Spleen (tissue), 11 donors: ENCODE measurements around the gene BTN2A1. TPM values are rescaled to one million over a fixed set of nuclear protein-coding genes. Genes with fewer than 3 reads are reported as not detected.

Experiments used
- DNase-seq: peaks from one replicate; pipeline ENCODE4 v3.0.0-alpha.2; 2020
- H3K27ac ChIP-seq, 8 donors: fragments of 200-600 bp; sonication (generic) in 7 of 8; 1 replicate in 4 of 8; 2 replicates in 4 of 8; pipeline versions ENCODE4 v1.5.0 to v1.8.0; 2016 to 2021; ENCODE audit warnings: inconsistent platforms in 4 of 8, mild to moderate bottlenecking in 4 of 8, moderate library complexity in 1 of 8
- H3K27me3 ChIP-seq, 7 donors: fragments of 200-600 bp; sonication (generic) in 6 of 7; replicated peaks in 1 of 7; 1 replicate in 4 of 7; 2 replicates in 3 of 7; pipeline versions ENCODE4 v1.5.0 to v1.8.0; 2016 to 2021; ENCODE audit warnings: inconsistent platforms in 3 of 7, mild to moderate bottlenecking in 1 of 7
- H3K36me3 ChIP-seq, 6 donors: fragments of 200-600 bp; sonication (generic) in 5 of 6; 1 replicate in 4 of 6; 2 replicates in 2 of 6; pipeline versions ENCODE4 v1.5.0 to v1.8.0; 2016 to 2021; ENCODE audit warnings: inconsistent platforms in 2 of 6
- H3K4me1 ChIP-seq, 6 donors: fragments of 200-600 bp; sonication (generic) in 5 of 6; 1 replicate in 3 of 6; 2 replicates in 3 of 6; pipeline versions ENCODE4 v1.5.0 to v1.8.0; 2016 to 2021; ENCODE audit warnings: inconsistent platforms in 3 of 6
- H3K4me3 ChIP-seq, 8 donors: fragments of 200-600 bp; sonication (generic) in 7 of 8; 1 replicate in 4 of 8; 2 replicates in 4 of 8; pipeline versions ENCODE4 v1.5.0 to v1.8.0; 2016 to 2021; ENCODE audit warnings: inconsistent platforms in 4 of 8, mild to moderate bottlenecking in 4 of 8, moderate library complexity in 2 of 8
- H3K9me3 ChIP-seq, 8 donors: fragments of 200-600 bp; sonication (generic) in 7 of 8; 1 replicate in 4 of 8; 2 replicates in 4 of 8; pipeline versions ENCODE4 v1.5.0 to v1.8.0; 2016 to 2021; ENCODE audit warnings: inconsistent platforms in 4 of 8
- CTCF ChIP-seq, 11 experiments: fragments of 200-600 bp in 7 of 11; fragments of 450-650 bp in 4 of 11; sonication (generic) in 4 of 11; IDR thresholded peaks in 8 of 11; conservative IDR thresholded peaks in 3 of 11; 1 replicate in 7 of 11; 2 replicates in 4 of 11; pipeline versions ENCODE4 v1.4.0 to v1.8.0; 2016 to 2021; ENCODE audit warnings: antibody characterized with exemption in 11 of 11, inconsistent platforms in 4 of 11, mild to moderate bottlenecking in 1 of 11
- POLR2A ChIP-seq, 3 donors: fragments of 450-650 bp; IDR thresholded peaks; one replicate each; pipeline ENCODE4 v1.5.1; 2017; ENCODE audit warnings: antibody characterized with exemption in 3 of 3, mild to moderate bottlenecking in 1 of 3
- POLR2AphosphoS5 ChIP-seq, 3 donors: sonication (generic); formaldehyde crosslinking; IDR thresholded peaks; one replicate each; pipeline ENCODE4 v1.5.1; 2017; ENCODE audit warnings: antibody characterized with exemption in 3 of 3
- WGBS, 5 donors: extraction: QIAGEN DNeasy Blood & Tissue Kit in 3 of 5; methylation state at CpG; one replicate each; pipeline versions ENCODE4 v1.1.5 to v1.1.7; 2013 to 2018; 5-methylcytosine and 5-hydroxymethylcytosine counted together
- intact Hi-C: fragments of 100-400 bp; cut with DNase I; formaldehyde crosslinking; loops from one replicate; pipeline ENCODE4 v1.15.0; 2023; ENCODE audit warnings: low total_unique reads
- polyA plus RNA-seq, 3 donors: library from polyadenylated mRNA; stranded (reverse); fragments of 200-250 nt; gene quantifications; one replicate each; pipeline ENCODE4 v1.2.1, GENCODE V29; 2013
- total RNA-seq, 7 donors: library from RNA; depleted of rRNA in 3 of 7; stranded (reverse); fragments of >200 nt in 3 of 7; fragmentation: NEBNext Ultra II Directional in 4 of 7; extraction: Animal tissue kit (Norgen Biotek cat#: 25700) in 4 of 7; gene quantifications; one replicate each; pipeline versions ENCODE4 v1.1.0 to v1.2.1, GENCODE V29; 2016 to 2021
- donor health status: healthy with polysubstance abuse.
- donor health status: DM: no; HTN: no; CAD: no; lungs with moderate emphysema.
- donor health status: DM: no; HTN: no; CAD: no.
- donor health status: Bipolar disorder and iron deficiency.
- donor health status: healthy.
- donor health status: DM: no; HTN: no; CAD: no.
- donor health status: DM: yes; HTN: yes; CAD: no.

Gene BTN2A1
- total and polyA plus RNA-seq, 10 donors = 17.0 to 50.8 (median 34.9) TPM

- no peak for TF ChIP-seq POLR2AphosphoS5 (IDR thresholded peaks at IDR 0.05)
- no peak for TF ChIP-seq CTCF (IDR thresholded peaks at IDR 0.05 in 8 of 11, conservative IDR thresholded peaks at IDR 0.05 in 3 of 11)
- no peak for TF ChIP-seq POLR2A (IDR thresholded peaks at IDR 0.05)
These were observed 19.8 kb upstream of the BTN2A1 start for GRCh38 chr6:26438000-26438399.

GRCh38 chr6:26439151-26440125 lies 18.3 kb upstream of the BTN2A1 start:
- DNase-seq = no peak
- 47 to 56% (median 52%) methylated on average over 7 of the region's 7 CpGs for WGBS, 5 donors
- peak overlapping the region; percentile 32 to 76 (median 54) for H3K4me3 ChIP-seq
- H3K4me1 ChIP-seq = peaks cover 21 to 40% (median 31%) of the 10 kb centered on the region in 6 donors
- H3K36me3 ChIP-seq = peaks cover 0 to 10% (median 0%) of the 10 kb centered on the region in 6 donors
- H3K27me3 ChIP-seq = no peaks in the 10 kb centered on the region
- H3K9me3 ChIP-seq = peaks cover 0 to 4% (median 1%) of the 10 kb centered on the region in 8 donors
- peak overlapping the region; percentile 85 to 95 (median 92) for H3K27ac ChIP-seq
- TF ChIP-seq POLR2A (IDR thresholded peaks at IDR 0.05) = no peak
- intact Hi-C loops = loop anchor here (10.0 kb wide), 1 partner anchor 95 kb away; the partner anchor contains the start of gene HMGN4

More at GRCh38 chr6:26438000-26438399, 19.8 kb upstream of the BTN2A1 start:
- no peak for DNase-seq
- Histone ChIP-seq H3K36me3 (peaks cover 0 to 10% (median 0%) of the 10 kb centered on the region in 6 donors), H3K4me1 (peaks cover 21 to 35% (median 27%) of the 10 kb centered on the region in 6 donors), H3K27ac (no peak overlapping the region), H3K4me3 (no peak overlapping the region), H3K9me3 (peaks cover 0 to 18% (median 15%) of the 10 kb centered on the region in 8 donors), H3K27me3 (no peaks in the 10 kb centered on the region)
- intact Hi-C loops = no loop called here
- 95 to 100% (median 100%) methylated on average over 1 of the region's 1 CpG for WGBS, 5 donors

- no peaks in the 10 kb centered on the region for H3K9me3 ChIP-seq
- 0 to 3% (median 1%) methylated on average over 2 of the region's 2 CpGs for WGBS, 5 donors
- H3K27ac ChIP-seq = peak overlapping the region; percentile 85 to 95 (median 92)
- no peak for DNase-seq
- TF ChIP-seq CTCF (IDR thresholded peaks at IDR 0.05 in 8 of 11, conservative IDR thresholded peaks at IDR 0.05 in 3 of 11) (no peak), POLR2AphosphoS5 (IDR thresholded peaks at IDR 0.05) (no peak), POLR2A (IDR thresholded peaks at IDR 0.05) (no peak)
- peak overlapping the region; percentile 32 to 76 (median 54) for H3K4me3 ChIP-seq
- H3K4me1 ChIP-seq = peaks cover 30 to 55% (median 47%) of the 10 kb centered on the region in 6 donors
- intact Hi-C loops = loop anchor here (10.0 kb wide), 1 partner anchor 94 kb away; the partner anchor contains the start of gene HMGN4
- peaks cover 0 to 26% (median 4%) of the 10 kb centered on the region in 6 donors for H3K36me3 ChIP-seq
- H3K27me3 ChIP-seq = no peaks in the 10 kb centered on the region
These were observed 16.8 kb upstream of the BTN2A1 start for GRCh38 chr6:26440977-26441358.

GRCh38 chr6:26441977-26442376 lies 15.8 kb upstream of the BTN2A1 start:
- no peak for TF ChIP-seq POLR2A (IDR thresholded peaks at IDR 0.05)
- TF ChIP-seq POLR2AphosphoS5 (IDR thresholded peaks at IDR 0.05) = no peak
- no peak for TF ChIP-seq CTCF (IDR thresholded peaks at IDR 0.05 in 8 of 11, conservative IDR thresholded peaks at IDR 0.05 in 3 of 11)
- Histone ChIP-seq H3K27me3 (no peaks in the 10 kb centered on the region), H3K4me1 (peaks cover 39 to 65% (median 57%) of the 10 kb centered on the region in 6 donors), H3K4me3 (peak overlapping the region in 7 of 8 donors; percentile 37 to 76 (median 55)), H3K27ac (peak overlapping the region in 5 of 8 donors; percentile 91 to 95 (median 93)), H3K9me3 (no peaks in the 10 kb centered on the region), H3K36me3 (peaks cover 0 to 36% (median 9%) of the 10 kb centered on the region in 6 donors)
- 28 to 56% (median 37%) methylated on average over 5 of the region's 5 CpGs for WGBS, 5 donors
- DNase-seq = no peak
- intact Hi-C loops = loop anchor here (10.0 kb wide), 1 partner anchor 93 kb away; the partner anchor contains the start of gene HMGN4
